Astrocyte (in vitro differentiated cells and primary cell): ENCODE data around the gene SDR42E2. TPM values are rescaled to one million over a fixed set of nuclear protein-coding genes. Genes with fewer than 3 reads are reported as not detected.

ENCODE experiments used
- DNase-seq: peaks from one replicate; pipeline ENCODE4 v3.0.0-alpha.2; 2010; ENCODE audit warnings: low read depth
- FAIRE-seq: peaks from 2 replicates; lab custom pipeline; 2011; peaks lifted over from hg19 to GRCh38; lab: Jason Lieb, UNC
- H2AFZ ChIP-seq: 2 replicates; pipeline ENCODE4 v1.6.0; 2012; ENCODE audit warnings: low read depth, low read length, inconsistent platforms
- H3K27ac ChIP-seq: 2 replicates; pipeline ENCODE4 v1.5.1; 2011; ENCODE audit warnings: low read depth, low read length, inconsistent platforms
- H3K27me3 ChIP-seq: 2 replicates; pipeline ENCODE4 v1.6.0; 2011; ENCODE audit warnings: low read length, inconsistent platforms; ENCODE audit not compliant: insufficient read depth
- H3K36me3 ChIP-seq: 2 replicates; pipeline ENCODE4 v1.5.1; 2011; ENCODE audit warnings: low read length, inconsistent platforms; ENCODE audit not compliant: insufficient read depth
- H3K4me1 ChIP-seq: 2 replicates; pipeline ENCODE4 v1.5.1; 2011; ENCODE audit warnings: low read length, inconsistent platforms; ENCODE audit not compliant: insufficient read depth
- H3K4me2 ChIP-seq: 2 replicates; pipeline ENCODE4 v1.6.0; 2012; ENCODE audit warnings: low read length, inconsistent platforms
- H3K4me3 ChIP-seq: 2 replicates; pipeline ENCODE4 v1.5.1; 2011; ENCODE audit warnings: low read depth, mild to moderate bottlenecking, low read length, inconsistent platforms; ENCODE audit not compliant: insufficient read depth
- H3K79me2 ChIP-seq: 2 replicates; pipeline ENCODE4 v1.6.0; 2012; ENCODE audit warnings: mild to moderate bottlenecking, low read length, inconsistent platforms; ENCODE audit not compliant: insufficient read depth
- H3K9ac ChIP-seq: 2 replicates; pipeline ENCODE4 v1.6.0; 2012; ENCODE audit warnings: mild to moderate bottlenecking, low read length, inconsistent platforms
- H3K9me3 ChIP-seq: 2 replicates; pipeline ENCODE4 v1.5.1; 2012; ENCODE audit warnings: low read depth, mild to moderate bottlenecking, low read length, inconsistent platforms; ENCODE audit not compliant: insufficient read depth
- H4K20me1 ChIP-seq: 2 replicates; pipeline ENCODE4 v1.6.0; 2012; ENCODE audit warnings: low read length, inconsistent platforms; ENCODE audit not compliant: insufficient read depth
- H3K27ac Mint-ChIP-seq: one replicate; pipeline ENCODE4 v1.8.0; 2021; ENCODE audit warnings: mild to moderate bottlenecking, mixed read lengths; ENCODE audit not compliant: unreplicated experiment
- H3K27me3 Mint-ChIP-seq: one replicate; pipeline ENCODE4 v1.8.0; 2021; ENCODE audit warnings: low read depth, mixed read lengths; ENCODE audit not compliant: unreplicated experiment
- H3K36me3 Mint-ChIP-seq: one replicate; pipeline ENCODE4 v1.8.0; 2021; ENCODE audit warnings: low read depth, mixed read lengths; ENCODE audit not compliant: unreplicated experiment
- H3K4me1 Mint-ChIP-seq: one replicate; pipeline ENCODE4 v1.8.0; 2021; ENCODE audit warnings: low read depth, mixed read lengths; ENCODE audit not compliant: unreplicated experiment
- H3K4me3 Mint-ChIP-seq: one replicate; pipeline ENCODE4 v1.8.0; 2021; ENCODE audit warnings: mild to moderate bottlenecking, moderate library complexity, mixed read lengths; ENCODE audit not compliant: unreplicated experiment
- H3K9me3 Mint-ChIP-seq: one replicate; pipeline ENCODE4 v1.8.0; 2021; ENCODE audit warnings: mild to moderate bottlenecking, mixed read lengths; ENCODE audit not compliant: unreplicated experiment
- CTCF ChIP-seq: IDR thresholded peaks from 2 replicates; pipeline ENCODE4 v1.5.1; 2011; ENCODE audit warnings: low read depth, mild to moderate bottlenecking, inconsistent platforms, low read length, moderate library complexity; ENCODE audit not compliant: insufficient read depth
- EZH2 ChIP-seq: IDR thresholded peaks from 2 replicates; pipeline ENCODE4 v1.6.1; 2012; ENCODE audit warnings: mild to moderate bottlenecking, low read length, inconsistent platforms; ENCODE audit not compliant: insufficient read depth
- total RNA-seq: library from RNA; stranded (reverse); gene quantifications from 2 replicates; pipeline ENCODE4 v1.2.1, GENCODE V29; 2021

SDR42E2 gene
- total RNA-seq, 1 donor from 2014 or later = not detected

- DNase-seq = no peak
- Histone ChIP-seq H3K27me3 (no peaks in the 10 kb centered on the region), H3K4me1 (peaks cover 17% of the 10 kb centered on the region), H3K4me2 (no peak overlapping the region), H2AFZ (no peak overlapping the region), H3K4me3 (no peak overlapping the region), H3K36me3 (no peaks in the 10 kb centered on the region), H3K9me3 (no peaks in the 10 kb centered on the region), H3K27ac (peak overlapping the region; percentile 21), H3K79me2 (peaks cover 67% of the 10 kb centered on the region), H3K9ac (no peak overlapping the region), H4K20me1 (peaks cover 75% of the 10 kb centered on the region)
- TF ChIP-seq CTCF = no peak
- no peak for TF ChIP-seq EZH2
- H3K9me3 Mint-ChIP-seq = peaks cover 2% of the 10 kb centered on the region
- no peaks in the 10 kb centered on the region for H3K27me3 Mint-ChIP-seq
- no peak overlapping the region for H3K27ac Mint-ChIP-seq
- FAIRE-seq = no peak
- peaks cover 11% of the 10 kb centered on the region for H3K4me1 Mint-ChIP-seq
- peaks cover 32% of the 10 kb centered on the region for H3K36me3 Mint-ChIP-seq
- no peak overlapping the region for H3K4me3 Mint-ChIP-seq
Measured at GRCh38 chr16:22210285-22210684, 48.0 kb downstream of the SDR42E2 start.

- Histone ChIP-seq H3K4me1 (peaks cover 22% of the 10 kb centered on the region), H3K4me3 (no peak overlapping the region), H3K4me2 (no peak overlapping the region), H3K79me2 (peaks cover 72% of the 10 kb centered on the region), H3K9ac (no peak overlapping the region), H3K27ac (no peak overlapping the region), H2AFZ (no peak overlapping the region), H4K20me1 (peaks cover 80% of the 10 kb centered on the region), H3K9me3 (no peaks in the 10 kb centered on the region), H3K27me3 (no peaks in the 10 kb centered on the region), H3K36me3 (no peaks in the 10 kb centered on the region)
- TF ChIP-seq EZH2 = no peak
- H3K27ac Mint-ChIP-seq = no peak overlapping the region
- H3K4me3 Mint-ChIP-seq = no peak overlapping the region
- FAIRE-seq (no peak), DNase-seq (no peak)
- H3K36me3 Mint-ChIP-seq = peaks cover 33% of the 10 kb centered on the region
- peaks cover 2% of the 10 kb centered on the region for H3K9me3 Mint-ChIP-seq
- H3K4me1 Mint-ChIP-seq = peaks cover 11% of the 10 kb centered on the region
- no peaks in the 10 kb centered on the region for H3K27me3 Mint-ChIP-seq
Measured at GRCh38 chr16:22210854-22211253, 48.5 kb downstream of the SDR42E2 start.

- peaks cover 17% of the 10 kb centered on the region for H3K4me1 ChIP-seq
- Mint-ChIP-seq H3K27me3 (no peaks in the 10 kb centered on the region), H3K9me3 (peaks cover 2% of the 10 kb centered on the region), H3K4me1 (peaks cover 2% of the 10 kb centered on the region), H3K4me3 (no peak overlapping the region), H3K36me3 (peaks cover 33% of the 10 kb centered on the region), H3K27ac (no peak overlapping the region)
- H3K27ac ChIP-seq = no peak overlapping the region
- H4K20me1 ChIP-seq = peaks cover 87% of the 10 kb centered on the region
- H3K36me3 ChIP-seq = no peaks in the 10 kb centered on the region
- no peak overlapping the region for H3K9ac ChIP-seq
- H2AFZ ChIP-seq = no peak overlapping the region
- peaks cover 71% of the 10 kb centered on the region for H3K79me2 ChIP-seq
- H3K4me2 ChIP-seq = no peak overlapping the region
- no peak for FAIRE-seq
- no peak overlapping the region for H3K4me3 ChIP-seq
- H3K9me3 ChIP-seq = no peaks in the 10 kb centered on the region
- H3K27me3 ChIP-seq = no peaks in the 10 kb centered on the region
- TF ChIP-seq EZH2 = no peak
- TF ChIP-seq CTCF = no peak
- no peak for DNase-seq
Measured at GRCh38 chr16:22213236-22213635, 50.9 kb downstream of the SDR42E2 start.
